GM12878 (cell line): ENCODE results near the gene NCOA6. TPM values are rescaled to one million over a fixed set of nuclear protein-coding genes. Genes with fewer than 3 reads are reported as not detected.

ENCODE experiments used
- ATAC-seq: fragments of 200-7000 bp; cut with Tn5 transposase; 3 replicates; pipeline ENCODE4 v1.9.1; 2020; ENCODE audit warnings: mild to moderate bottlenecking, moderate library complexity
- BruUV-seq: library from RNA; stranded (reverse); fragments of 400-500 nt; replicated peaks from 2 replicates; lab custom pipeline; 2021; lab: Mats Ljungman, UMichigan
- CTCF ChIA-PET: fragments of 300-600 bp; sonication (Branson Sonifier 250); formaldehyde crosslinking; extraction: SDS; loops from one replicate; lab custom pipeline; 2021; ENCODE audit warnings: inconsistent platforms; lab: Yijun Ruan, JAX
- POLR2A ChIA-PET: fragments of 350-600 bp; formaldehyde crosslinking; extraction: SDS; loops from one replicate; lab custom pipeline; 2021; ENCODE audit warnings: inconsistent platforms; lab: Charles Lee
- RAD21 ChIA-PET: fragments of 300-600 bp; sonication (Branson Sonifier 250); formaldehyde crosslinking; loops from one replicate; lab custom pipeline; 2023; ENCODE audit warnings: antibody characterized with exemption; ENCODE audit not compliant: unreplicated experiment; lab: Charles Lee
- SMC1A ChIA-PET: fragments of 300-600 bp; sonication (Branson Sonifier 250); formaldehyde crosslinking; loops from one replicate; lab custom pipeline; 2023; ENCODE audit not compliant: unreplicated experiment, uncharacterized antibody; lab: Charles Lee
- DNase-seq: peaks from one replicate; pipeline ENCODE4 v3.0.0-alpha.2; 2011; ENCODE audit warnings: low read depth, low spot score
- FAIRE-seq: peaks from 3 replicates; lab custom pipeline; 2011; peaks lifted over from hg19 to GRCh38; lab: Jason Lieb, UNC
- H2AFZ ChIP-seq: 2 replicates; pipeline ENCODE4 v1.6.0; 2011; ENCODE audit warnings: low read depth, low read length, control low read depth; ENCODE audit not compliant: control insufficient read depth
- H3K27ac ChIP-seq: 2 replicates; pipeline ENCODE4 v1.5.1; 2011; ENCODE audit warnings: control low read depth; ENCODE audit not compliant: control insufficient read depth, insufficient read depth
- H3K27me3 ChIP-seq, 2 experiments: replicated peaks in 1 of 2; 2 replicates each; pipeline versions ENCODE4 v1.6.0 to v1.6.1; 2011; ENCODE audit warnings: low read length in 1 of 2; ENCODE audit not compliant: control insufficient read depth in 2 of 2, insufficient read depth in 2 of 2
- H3K36me3 ChIP-seq, 2 experiments: 2 replicates each; pipeline ENCODE4 v1.5.1; 2011; ENCODE audit warnings: low read length in 1 of 2; ENCODE audit not compliant: control insufficient read depth in 2 of 2, insufficient read depth in 2 of 2
- H3K4me1 ChIP-seq: 2 replicates; pipeline ENCODE4 v1.6.1; 2011; ENCODE audit warnings: mild to moderate bottlenecking, low read length, moderate library complexity, mixed read lengths; ENCODE audit not compliant: control insufficient read depth, insufficient read depth
- H3K4me2 ChIP-seq: 2 replicates; pipeline ENCODE4 v1.6.0; 2011; ENCODE audit warnings: control low read depth; ENCODE audit not compliant: control insufficient read depth, insufficient read depth
- H3K4me3 ChIP-seq: fragments of 200-600 bp; sonication (generic); 2 replicates; pipeline ENCODE4 v1.5.1; 2016
- H3K79me2 ChIP-seq: 2 replicates; pipeline ENCODE4 v1.6.0; 2011; ENCODE audit warnings: low read length; ENCODE audit not compliant: control insufficient read depth, insufficient read depth
- H3K9ac ChIP-seq: 2 replicates; pipeline ENCODE4 v1.8.0; 2011; ENCODE audit warnings: low read length, control low read depth, mixed read lengths; ENCODE audit not compliant: control insufficient read depth, insufficient read depth
- H3K9me3 ChIP-seq: replicated peaks from 3 replicates; pipeline ENCODE4 v1.5.1; 2011; ENCODE audit warnings: mild to moderate bottlenecking, low read length; ENCODE audit not compliant: control insufficient read depth, insufficient read depth
- H4K20me1 ChIP-seq: 2 replicates; pipeline ENCODE4 v1.6.0; 2011; ENCODE audit not compliant: control insufficient read depth, insufficient read depth
- BRCA1 ChIP-seq: IDR thresholded peaks from 2 replicates; pipeline ENCODE4 v1.6.1; 2011; ENCODE audit warnings: low read depth, low read length, improper control_type of control experiment
- CEBPZ ChIP-seq: fragments of 150-350 bp; IDR thresholded peaks from 2 replicates; pipeline ENCODE4 v1.6.1; 2016; ENCODE audit warnings: low read depth, low read length
- CHD4 ChIP-seq: fragments of 200-600 bp; sonication (generic); IDR thresholded peaks from 2 replicates; pipeline ENCODE4 v1.6.1; 2016; ENCODE audit warnings: mild to moderate bottlenecking
- FOXM1 ChIP-seq: IDR thresholded peaks from 2 replicates; pipeline ENCODE4 v1.6.1; 2012; ENCODE audit warnings: low read depth, mild to moderate bottlenecking, inconsistent platforms, low read length, moderate library complexity
- PKNOX1 ChIP-seq: fragments of 450-650 bp; IDR thresholded peaks from 2 replicates; pipeline ENCODE4 v1.6.1; 2016; ENCODE audit warnings: mild to moderate bottlenecking
- ZBTB40 ChIP-seq: fragments of 450-650 bp; IDR thresholded peaks from 2 replicates; pipeline ENCODE4 v1.6.1; 2016; ENCODE audit warnings: mild to moderate bottlenecking, moderate library complexity, borderline replicate concordance
- WGBS: methylation state at CpG from one replicate; pipeline ENCODE4 v1.1.6; 2016; ENCODE audit warnings: low lambda C conversion rate; ENCODE audit not compliant: insufficient replicate concordance, insufficient coverage; ENCODE audit errors: missing lambda C conversion rate; 5-methylcytosine and 5-hydroxymethylcytosine counted together
- in situ Hi-C: fragments of 300-500 bp; cut with MboI; formaldehyde crosslinking; loops from 9 replicates; pipeline ENCODE4 v1.14.3; 2018; ENCODE audit warnings: mixed read lengths
- intact Hi-C: fragments of 100-400 bp; cut with micrococcal nuclease; formaldehyde crosslinking; loops from one replicate; pipeline ENCODE4 v1.14.2; 2022; ENCODE audit not compliant: unreplicated experiment
- polyA plus RNA-seq, 11 experiments: library from polyadenylated mRNA; depleted of rRNA in 4 of 11; unstranded in 6 of 11; stranded (reverse) in 5 of 11; fragments of >200 nt; fragmentation: Nextera tagmentation in 4 of 11; fragmentation: Illumina TruSeq in 1 of 11; extraction: Ambion mirVana in 4 of 11; extraction: Trizol in 1 of 11; gene quantifications; 1 replicate in 1 of 11; 2 replicates in 10 of 11; pipeline versions ENCODE4 v1.2.1 to v1.2.3, GENCODE V29; 2011 to 2016; ENCODE audit warnings: inconsistent platforms in 2 of 11, missing spikeins in 2 of 11, low read depth in 1 of 11
- total RNA-seq, 4 experiments: library from RNA; depleted of rRNA in 3 of 4; stranded (reverse); fragments of >200 nt in 3 of 4; fragmentation: Illumina TruSeq in 1 of 4; extraction: Trizol in 1 of 4; gene quantifications; 2 replicates each; pipeline versions ENCODE4 v1.2.1 to v1.2.3, GENCODE V29; 2013 to 2021

Gene NCOA6
- total and polyA plus RNA-seq, 10 of the 15 experiments (the other 5 are each of a cell fraction or from before 2014, with no cell fraction given) = 6.1 to 20.6 (median 12.6) TPM

GRCh38 chr20:34705008-34705396 is 120.4 kb downstream of the NCOA6 start:
- SMC1A ChIA-PET = interaction anchor here (0.6 to 13.1 kb wide), 6 partner anchors 15 to 190 kb away, joined by 3 to 146 read pairs (median 11); no protein-coding TSS in a partner anchor
- peak overlapping the region; percentile 88 for H3K4me2 ChIP-seq
- peak; percentile 69 for FAIRE-seq
- peaks cover 3% of the 10 kb centered on the region; the same call in 1 of the 2 replicates for H3K4me1 ChIP-seq
- peak overlapping the region; percentile 70 for H3K27ac ChIP-seq
- no peaks in the 10 kb centered on the region for H3K79me2 ChIP-seq
- H3K36me3 ChIP-seq = no peaks in the 10 kb centered on the region
- POLR2A ChIA-PET = interaction anchor here (1.0 to 2.5 kb wide), 4 partner anchors 11 to 147 kb away, joined by 3 to 8 read pairs (median 4); partner anchors contain the start of genes MAP1LC3A and PIGU
- RAD21 ChIA-PET = interaction anchor here (0.9 to 1.4 kb wide), 2 partner anchors 62 to 167 kb away, joined by 4 to 5 read pairs; no protein-coding TSS in a partner anchor
- H3K9me3 ChIP-seq = no peaks in the 10 kb centered on the region
- ATAC-seq = no peak
- no peaks in the 10 kb centered on the region for H4K20me1 ChIP-seq
- intact Hi-C loops (loop anchor here (5.0 kb wide), 1 partner anchor 393 kb away; no protein-coding TSS in a partner anchor), in situ Hi-C loops (no loop called here)
- TSS peak; percentile 79 for BruUV-seq
- no peaks in the 10 kb centered on the region for H3K27me3 ChIP-seq
- peak; percentile 77; the same call in 1 of the 2 replicates for TF ChIP-seq PKNOX1
- TF ChIP-seq CHD4 = no peak
- TF ChIP-seq BRCA1 = 0 out of 2 replicates have a peak, but pooled peaks have one; percentile 0
- no peak for TF ChIP-seq ZBTB40
- TF ChIP-seq CEBPZ = no peak
- no peak for TF ChIP-seq FOXM1
- CTCF ChIA-PET = interaction anchor here (0.8 to 10.2 kb wide), 7 partner anchors 50 to 391 kb away, joined by 3 to 118 read pairs (median 8); partner anchors contain the start of gene DYNLRB1
- H3K9ac ChIP-seq = peak overlapping the region; percentile 63
- peak overlapping the region; percentile 96 for H3K4me3 ChIP-seq
- H2AFZ ChIP-seq = peak overlapping the region; percentile 71
- 8% methylated on average over 5 of the region's 5 CpGs for WGBS
- no peak for DNase-seq
